HepG2 (cell line): Measurements from ENCODE around the gene MTCL1. TPM values are rescaled to one million over a fixed set of nuclear protein-coding genes. Genes with fewer than 3 reads are reported as not detected.

Source experiments
- ATAC-seq: fragments of 200-7000 bp; cut with Tn5 transposase; 3 replicates; pipeline ENCODE4 v1.9.1; 2020; ENCODE audit warnings: mild to moderate bottlenecking, moderate library complexity
- BruUV-seq: library from RNA; stranded (reverse); fragments of 400-500 nt; replicated peaks from 2 replicates; lab custom pipeline; 2021; lab: Mats Ljungman, UMichigan
- CTCF ChIA-PET: fragments of 300-600 bp; formaldehyde crosslinking; extraction: SDS; loops from one replicate; lab custom pipeline; 2021; ENCODE audit warnings: low total read pairs, inconsistent platforms, low intra/inter-chr PET ratio; lab: Yijun Ruan, JAX
- POLR2A ChIA-PET: fragments of 350-600 bp; sonication (Branson Sonifier 250); formaldehyde crosslinking; loops from one replicate; lab custom pipeline; 2020; ENCODE audit warnings: antibody characterized with exemption, inconsistent platforms; lab: Yijun Ruan, JAX
- DNase-seq: peaks from one replicate; pipeline ENCODE4 v3.0.0-alpha.2; 2015; ENCODE audit warnings: low spot score
- FAIRE-seq: peaks from 3 replicates; lab custom pipeline; 2011; peaks lifted over from hg19 to GRCh38; lab: Jason Lieb, UNC
- H2AFZ ChIP-seq: one replicate; pipeline ENCODE4 v1.6.1; 2011; ENCODE audit warnings: low read length, inconsistent platforms
- H3K27ac ChIP-seq: fragments of 300-600 bp; 3 replicates; pipeline ENCODE4 v1.8.0; 2011; ENCODE audit warnings: mixed run types, mild to moderate bottlenecking, mixed read lengths, low read length, inconsistent platforms; ENCODE audit not compliant: insufficient read depth; ENCODE audit errors: extremely low read length
- H3K27me3 ChIP-seq, 2 experiments: fragments of 200-600 bp in 1 of 2; 2 replicates in 1 of 2; 3 replicates in 1 of 2; pipeline versions ENCODE4 v1.6.0 to v1.8.0; 2011; ENCODE audit warnings: low read length in 2 of 2, mild to moderate bottlenecking in 2 of 2, moderate library complexity in 2 of 2, inconsistent platforms in 1 of 2; ENCODE audit not compliant: insufficient read depth in 2 of 2, control insufficient read depth in 1 of 2
- H3K36me3 ChIP-seq, 2 experiments: fragments of 200-600 bp in 1 of 2; replicated peaks in 1 of 2; 2 replicates in 1 of 2; 3 replicates in 1 of 2; pipeline versions ENCODE4 v1.5.1 to v1.8.0; 2011; ENCODE audit warnings: low read length in 2 of 2, inconsistent platforms in 1 of 2; ENCODE audit not compliant: insufficient read depth in 2 of 2, control insufficient read depth in 1 of 2
- H3K4me1 ChIP-seq: 2 replicates; pipeline ENCODE4 v1.5.1; 2012; ENCODE audit warnings: low read length, inconsistent platforms; ENCODE audit not compliant: insufficient read depth
- H3K4me2 ChIP-seq: 2 replicates; pipeline ENCODE4 v1.6.0; 2011; ENCODE audit warnings: low read depth, low read length, inconsistent platforms
- H3K4me3 ChIP-seq, 3 experiments: fragments of 200-600 bp in 1 of 3; sonication (generic), shearing (Covaris generic) in 1 of 3; replicated peaks in 1 of 3; 2 replicates each; pipeline ENCODE4 v1.5.1; 2011 to 2016; ENCODE audit warnings: low read length in 3 of 3, inconsistent platforms in 2 of 3, low read depth in 2 of 3, mild to moderate bottlenecking in 2 of 3, control low read depth in 1 of 3, mixed read lengths in 1 of 3; ENCODE audit not compliant: insufficient read depth in 1 of 3
- H3K79me2 ChIP-seq: one replicate; pipeline ENCODE4 v1.6.1; 2011; ENCODE audit warnings: low read length, inconsistent platforms; ENCODE audit not compliant: insufficient read depth
- H3K9ac ChIP-seq: 2 replicates; pipeline ENCODE4 v1.6.0; 2011; ENCODE audit warnings: mild to moderate bottlenecking, low read depth, low read length, inconsistent platforms; ENCODE audit not compliant: insufficient read depth
- H3K9me3 ChIP-seq: 2 replicates; pipeline ENCODE4 v1.5.1; 2012; ENCODE audit warnings: mild to moderate bottlenecking, low read length
- H4K20me1 ChIP-seq: 2 replicates; pipeline ENCODE4 v1.6.0; 2011; ENCODE audit warnings: inconsistent platforms, mild to moderate bottlenecking, low read length, moderate library complexity; ENCODE audit not compliant: insufficient read depth
- EZH2 ChIP-seq: conservative IDR thresholded peaks from 2 replicates; pipeline ENCODE4 v1.6.1; 2012; ENCODE audit warnings: mild to moderate bottlenecking, low read depth, low read length, moderate library complexity
- GTF2F1 ChIP-seq: fragments of 150-350 bp; IDR thresholded peaks from 2 replicates; pipeline ENCODE4 v1.6.1; 2014; ENCODE audit warnings: low read length
- HCFC1 ChIP-seq: fragments of 150-350 bp; IDR thresholded peaks from 2 replicates; pipeline ENCODE4 v1.6.1; 2014; ENCODE audit warnings: low read depth, low read length
- NCOA5 ChIP-seq: sonication (generic); formaldehyde crosslinking; IDR thresholded peaks from 2 replicates; pipeline ENCODE4 v1.4.0; 2020; ENCODE audit warnings: missing genetic modification reagents
- ZMYM3 ChIP-seq: sonication (generic); formaldehyde crosslinking; IDR thresholded peaks from 2 replicates; pipeline ENCODE4 v1.5.1; 2020; ENCODE audit warnings: mild to moderate bottlenecking, missing genetic modification reagents
- ZNF207 ChIP-seq: fragments of 450-650 bp; IDR thresholded peaks from 2 replicates; pipeline ENCODE4 v1.6.1; 2016; ENCODE audit warnings: antibody characterized with exemption, borderline replicate concordance
- ZNF549 ChIP-seq: sonication (generic); formaldehyde crosslinking; IDR thresholded peaks from 2 replicates; pipeline ENCODE4 v1.5.0; 2020; ENCODE audit warnings: missing genetic modification reagents
- ZNF619 ChIP-seq: sonication (generic); formaldehyde crosslinking; IDR thresholded peaks from 2 replicates; pipeline ENCODE4 v1.4.0; 2020; ENCODE audit warnings: mild to moderate bottlenecking, missing genetic modification reagents
- WGBS: methylation state at CpG from one replicate; pipeline ENCODE4 v1.1.6; 2017; ENCODE audit warnings: low lambda C conversion rate; 5-methylcytosine and 5-hydroxymethylcytosine counted together
- in situ Hi-C: cut with HindIII; loops from 2 replicates; pipeline ENCODE4 v1.10.0; 2017; ENCODE audit warnings: low pct_unique_long_range_greater_than_20kb; ENCODE audit not compliant: extremely low pct_ligation_motif_present
- intact Hi-C: fragments of 100-400 bp; cut with micrococcal nuclease; formaldehyde crosslinking; loops from one replicate; pipeline ENCODE4 v1.10.0; 2022; ENCODE audit not compliant: unreplicated experiment
- polyA plus RNA-seq, 8 experiments: library from polyadenylated mRNA; depleted of rRNA in 3 of 8; stranded (reverse) in 7 of 8; unstranded in 1 of 8; fragments of >200 nt; fragmentation: Illumina TruSeq in 4 of 8; extraction: Trizol in 4 of 8; gene quantifications; 2 replicates each; pipeline versions ENCODE4 v1.2.1 to v1.2.3, GENCODE V29; 2011 to 2016; ENCODE audit warnings: low read depth in 4 of 8, missing spikeins in 1 of 8, mixed read lengths in 1 of 8; ENCODE audit not compliant: insufficient read depth in 1 of 8
- total RNA-seq, 5 experiments: library from RNA; depleted of rRNA; stranded (reverse); fragments of >200 nt; fragmentation: Illumina TruSeq; extraction: Trizol; gene quantifications; 2 replicates each; pipeline ENCODE4 v1.2.3, GENCODE V29; 2016; ENCODE audit warnings: low read depth in 1 of 5
- TF ChIP-seq, protein P1 (sequence below): sonication (generic); formaldehyde crosslinking; IDR thresholded peaks from 2 replicates; pipeline ENCODE4 v1.9.0; 2022; ENCODE audit warnings: missing genetic modification reagents, mild to moderate bottlenecking, borderline replicate concordance
- TF ChIP-seq, protein P2 (sequence below): sonication (generic); formaldehyde crosslinking; IDR thresholded peaks from 2 replicates; pipeline ENCODE4 v1.5.1; 2020; ENCODE audit warnings: missing genetic modification reagents, mild to moderate bottlenecking, borderline replicate concordance

The MTCL1 gene
- total and polyA plus RNA-seq, 2 of the 13 experiments (the other 11 are each of a cell fraction or from before 2014, with no cell fraction given): 3.1 to 3.2 TPM

- Histone ChIP-seq H3K9ac (no peak overlapping the region), H3K4me2 (no peak overlapping the region), H2AFZ (no peak overlapping the region), H3K79me2 (no peaks in the 10 kb centered on the region), H4K20me1 (no peaks in the 10 kb centered on the region), H3K27ac (no peak overlapping the region), H3K4me3 (no peak overlapping the region), H3K27me3 (no peaks in the 10 kb centered on the region), H3K4me1 (peaks cover 11% of the 10 kb centered on the region), H3K9me3 (no peaks in the 10 kb centered on the region), H3K36me3 (no peaks in the 10 kb centered on the region; a peak in 1 of 5 replicates)
- in situ Hi-C loops (no loop called here), intact Hi-C loops (loop anchor here (5.0 kb wide), 1 partner anchor 974 kb away; no protein-coding TSS in a partner anchor)
- ATAC-seq: no peak
- POLR2A ChIA-PET: no interaction called here
- no TSS peak for BruUV-seq
- WGBS: 79% methylated on average over 17 of the region's 17 CpGs
- FAIRE-seq: no peak
- CTCF ChIA-PET: no interaction called here
- TF ChIP-seq ZMYM3 (no peak), EZH2 (no peak)
- no peak for DNase-seq
Observed at GRCh38 chr18:8786483-8787370, 81.4 kb downstream of the MTCL1 start.

GRCh38 chr18:8787371-8787670 is 82.0 kb downstream of the MTCL1 start:
- no peak overlapping the region for H3K4me3 ChIP-seq
- no TSS peak for BruUV-seq
- 96% methylated on average over 5 of the region's 6 CpGs for WGBS
- FAIRE-seq (no peak), DNase-seq (no peak), ATAC-seq (no peak)
- H3K27ac ChIP-seq: no peak overlapping the region
- H3K79me2 ChIP-seq: no peaks in the 10 kb centered on the region
- intact Hi-C loops (loop anchor here (5.0 kb wide), 1 partner anchor 975 kb away; no protein-coding TSS in a partner anchor), in situ Hi-C loops (no loop called here)
- no peaks in the 10 kb centered on the region for H3K27me3 ChIP-seq
- no peak overlapping the region for H3K4me2 ChIP-seq
- no peak for TF ChIP-seq GTF2F1
- TF ChIP-seq ZNF549: no peak
- TF ChIP-seq ZNF619 (CRISPR knock-in tag): no peak
- TF ChIP-seq, protein P1, sequence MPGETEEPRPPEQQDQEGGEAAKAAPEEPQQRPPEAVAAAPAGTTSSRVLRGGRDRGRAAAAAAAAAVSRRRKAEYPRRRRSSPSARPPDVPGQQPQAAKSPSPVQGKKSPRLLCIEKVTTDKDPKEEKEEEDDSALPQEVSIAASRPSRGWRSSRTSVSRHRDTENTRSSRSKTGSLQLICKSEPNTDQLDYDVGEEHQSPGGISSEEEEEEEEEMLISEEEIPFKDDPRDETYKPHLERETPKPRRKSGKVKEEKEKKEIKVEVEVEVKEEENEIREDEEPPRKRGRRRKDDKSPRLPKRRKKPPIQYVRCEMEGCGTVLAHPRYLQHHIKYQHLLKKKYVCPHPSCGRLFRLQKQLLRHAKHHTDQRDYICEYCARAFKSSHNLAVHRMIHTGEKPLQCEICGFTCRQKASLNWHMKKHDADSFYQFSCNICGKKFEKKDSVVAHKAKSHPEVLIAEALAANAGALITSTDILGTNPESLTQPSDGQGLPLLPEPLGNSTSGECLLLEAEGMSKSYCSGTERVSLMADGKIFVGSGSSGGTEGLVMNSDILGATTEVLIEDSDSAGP (CRISPR knock-in tag): no peak
- TF ChIP-seq NCOA5: no peak
- no peak for TF ChIP-seq ZNF207
- no peak for TF ChIP-seq HCFC1
- TF ChIP-seq, protein P2, sequence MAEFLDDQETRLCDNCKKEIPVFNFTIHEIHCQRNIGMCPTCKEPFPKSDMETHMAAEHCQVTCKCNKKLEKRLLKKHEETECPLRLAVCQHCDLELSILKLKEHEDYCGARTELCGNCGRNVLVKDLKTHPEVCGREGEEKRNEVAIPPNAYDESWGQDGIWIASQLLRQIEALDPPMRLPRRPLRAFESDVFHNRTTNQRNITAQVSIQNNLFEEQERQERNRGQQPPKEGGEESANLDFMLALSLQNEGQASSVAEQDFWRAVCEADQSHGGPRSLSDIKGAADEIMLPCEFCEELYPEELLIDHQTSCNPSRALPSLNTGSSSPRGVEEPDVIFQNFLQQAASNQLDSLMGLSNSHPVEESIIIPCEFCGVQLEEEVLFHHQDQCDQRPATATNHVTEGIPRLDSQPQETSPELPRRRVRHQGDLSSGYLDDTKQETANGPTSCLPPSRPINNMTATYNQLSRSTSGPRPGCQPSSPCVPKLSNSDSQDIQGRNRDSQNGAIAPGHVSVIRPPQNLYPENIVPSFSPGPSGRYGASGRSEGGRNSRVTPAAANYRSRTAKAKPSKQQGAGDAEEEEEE: no peak
- H3K9me3 ChIP-seq: no peaks in the 10 kb centered on the region
- ChIA-PET CTCF (no interaction called here), POLR2A (no interaction called here)
- no peak overlapping the region for H2AFZ ChIP-seq
- peaks cover 12% of the 10 kb centered on the region for H3K4me1 ChIP-seq
- H4K20me1 ChIP-seq: no peaks in the 10 kb centered on the region
- no peaks in the 10 kb centered on the region; a peak in 1 of 5 replicates for H3K36me3 ChIP-seq
- no peak overlapping the region for H3K9ac ChIP-seq
